Keratinocyte (primary cell): ENCODE data around the gene MIS18BP1. TPM values are rescaled to one million over a fixed set of nuclear protein-coding genes. Genes with fewer than 3 reads are reported as not detected.

Experiments used
- DNase-seq: peaks from one replicate; pipeline ENCODE4 v3.0.0-alpha.2; 2011; ENCODE audit warnings: low read depth, missing footprints, low spot score
- FAIRE-seq: peaks from 2 replicates; lab custom pipeline; 2011; peaks lifted over from hg19 to GRCh38; lab: Jason Lieb, UNC
- H2AFZ ChIP-seq: 2 replicates; pipeline ENCODE4 v1.6.0; 2012; ENCODE audit warnings: low read length, control low read depth, inconsistent platforms; ENCODE audit not compliant: control insufficient read depth
- H3K27ac ChIP-seq: 2 replicates; pipeline ENCODE4 v1.5.1; 2011; ENCODE audit warnings: low read length; ENCODE audit not compliant: control insufficient read depth, insufficient read depth
- H3K27me3 ChIP-seq: 3 replicates; pipeline ENCODE4 v1.6.0; 2011; ENCODE audit warnings: low read length; ENCODE audit not compliant: control insufficient read depth, insufficient read depth; ENCODE audit errors: extremely low read depth
- H3K36me3 ChIP-seq, 2 experiments: 2 replicates in 1 of 2; 3 replicates in 1 of 2; pipeline ENCODE4 v1.5.1; 2011; ENCODE audit warnings: low read length in 2 of 2, mild to moderate bottlenecking in 1 of 2; ENCODE audit not compliant: control insufficient read depth in 2 of 2, insufficient read depth in 2 of 2; ENCODE audit errors: extremely low read depth in 1 of 2
- H3K4me1 ChIP-seq: 3 replicates; pipeline ENCODE4 v1.5.1; 2011; ENCODE audit warnings: low read length; ENCODE audit not compliant: control insufficient read depth, insufficient read depth; ENCODE audit errors: extremely low read depth
- H3K4me2 ChIP-seq: 3 replicates; pipeline ENCODE4 v1.6.0; 2011; ENCODE audit warnings: low read depth, low read length; ENCODE audit not compliant: control insufficient read depth, insufficient read depth; ENCODE audit errors: extremely low read depth
- H3K4me3 ChIP-seq, 3 experiments: fragments of 200-600 bp in 1 of 3; sonication (generic) in 1 of 3; 2 replicates in 2 of 3; 3 replicates in 1 of 3; pipeline ENCODE4 v1.5.1; 2011 to 2016; ENCODE audit warnings: low read length in 3 of 3, mild to moderate bottlenecking in 3 of 3, control low read depth in 2 of 3, inconsistent platforms in 1 of 3, low read depth in 1 of 3, mixed read lengths in 1 of 3, mixed run types in 1 of 3, moderate library complexity in 1 of 3; ENCODE audit not compliant: control insufficient read depth in 2 of 3, insufficient read depth in 2 of 3; ENCODE audit errors: extremely low read depth in 1 of 3
- H3K79me2 ChIP-seq: 2 replicates; pipeline ENCODE4 v1.6.0; 2012; ENCODE audit warnings: low read length; ENCODE audit not compliant: control insufficient read depth, insufficient read depth
- H3K9ac ChIP-seq: 3 replicates; pipeline ENCODE4 v1.6.0; 2011; ENCODE audit warnings: low read length; ENCODE audit not compliant: control insufficient read depth, insufficient read depth; ENCODE audit errors: extremely low read depth
- H3K9me1 ChIP-seq: 3 replicates; pipeline ENCODE4 v1.6.0; 2011; ENCODE audit warnings: low read length; ENCODE audit not compliant: control insufficient read depth, insufficient read depth; ENCODE audit errors: extremely low read depth
- H3K9me3 ChIP-seq: 2 replicates; pipeline ENCODE4 v1.5.1; 2012; ENCODE audit warnings: low read depth, low read length; ENCODE audit not compliant: control insufficient read depth
- H4K20me1 ChIP-seq: 3 replicates; pipeline ENCODE4 v1.6.0; 2011; ENCODE audit warnings: low read length; ENCODE audit not compliant: control insufficient read depth, insufficient read depth; ENCODE audit errors: extremely low read depth
- EZH2 ChIP-seq: IDR thresholded peaks from one replicate; pipeline ENCODE4 v1.6.1; 2012; ENCODE audit warnings: inconsistent platforms, mild to moderate bottlenecking, low read length, moderate library complexity
- dilution Hi-C: fragments of 300-500 bp; cut with MboI; formaldehyde crosslinking; loops from one replicate; pipeline ENCODE4 v1.7.0; 2020; ENCODE audit warnings: low sequenced_read_pairs; ENCODE audit not compliant: extremely low pct_ligation_motif_present
- polyA plus RNA-seq, 5 experiments: library from polyadenylated mRNA; depleted of rRNA in 3 of 5; stranded (reverse) in 3 of 5; stranded (forward) in 1 of 5; unstranded in 1 of 5; fragments of >200 nt; gene quantifications; 1 replicate in 1 of 5; 2 replicates in 3 of 5; 3 replicates in 1 of 5; pipeline versions ENCODE4 v1.2.1 to v1.2.3, GENCODE V29; 2011 to 2012; ENCODE audit warnings: missing spikeins in 2 of 5, low read depth in 1 of 5, low replicate concordance in 1 of 5
- TF ChIP-seq, protein P1 (sequence below), 3 experiments: IDR thresholded peaks in 1 of 3; conservative IDR thresholded peaks in 1 of 3; optimal IDR thresholded peaks in 1 of 3; 2 replicates in 2 of 3; 3 replicates in 1 of 3; pipeline versions ENCODE3 to v1.5.1; 2011; ENCODE audit warnings: low read length in 3 of 3, mild to moderate bottlenecking in 3 of 3, moderate library complexity in 2 of 3, control low read depth in 1 of 3, inconsistent platforms in 1 of 3; ENCODE audit not compliant: insufficient read depth in 2 of 3; ENCODE audit errors: extremely low read depth in 1 of 3

Gene MIS18BP1
- polyA plus RNA-seq, 1 donor (not counting 4 experiments of a cell fraction or from before 2014, with no cell fraction given) = 20.2 TPM

DNA sequence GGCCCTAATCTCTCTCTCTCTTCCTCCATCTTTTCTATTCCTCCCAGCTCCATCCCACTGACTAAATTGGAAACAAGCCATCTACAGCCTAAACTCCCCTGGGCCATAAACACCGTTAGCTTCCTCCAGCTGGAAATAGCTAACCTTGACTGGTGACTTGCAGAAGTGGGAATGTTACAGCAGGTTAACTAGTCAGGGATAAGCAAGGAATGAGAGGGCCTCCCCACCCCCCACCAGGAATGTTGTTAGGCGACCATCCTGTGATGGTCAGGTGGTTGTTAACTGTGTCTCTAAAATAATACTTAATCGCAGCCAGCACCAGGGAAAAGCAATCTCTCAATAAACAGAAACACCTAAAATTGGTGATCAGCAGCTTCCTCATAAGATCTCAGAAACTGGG is 40.8 kb downstream of the MIS18BP1 start:
- H3K36me3 ChIP-seq = peaks cover 2 to 8% of the 10 kb centered on the region in 2 experiments
- no peak overlapping the region for H3K4me3 ChIP-seq
- no peak for FAIRE-seq

DNA sequence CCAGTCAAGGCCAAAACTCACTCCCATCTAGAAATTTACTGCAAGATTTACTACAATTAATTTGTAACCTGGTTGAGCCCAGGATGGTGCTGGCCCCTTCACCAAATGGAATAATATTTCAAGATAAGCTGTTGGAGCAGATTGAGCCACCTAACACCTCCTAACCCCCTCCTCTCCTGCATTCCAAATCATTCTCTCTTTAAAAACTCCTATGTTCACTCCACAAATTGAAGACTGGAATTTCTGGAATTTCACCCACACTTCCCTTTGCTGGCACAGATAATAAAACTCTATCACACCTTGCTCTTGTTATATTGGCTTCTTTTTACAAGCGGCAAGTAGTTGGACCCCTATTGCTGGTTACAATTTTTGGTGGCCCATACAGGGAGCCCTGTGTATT is 41.7 kb downstream of the MIS18BP1 start:
- H3K4me3 ChIP-seq = no peak overlapping the region
- no peaks in the 10 kb centered on the region for H3K9me1 ChIP-seq
- no peak overlapping the region for H2AFZ ChIP-seq
- TF ChIP-seq, protein P1, sequence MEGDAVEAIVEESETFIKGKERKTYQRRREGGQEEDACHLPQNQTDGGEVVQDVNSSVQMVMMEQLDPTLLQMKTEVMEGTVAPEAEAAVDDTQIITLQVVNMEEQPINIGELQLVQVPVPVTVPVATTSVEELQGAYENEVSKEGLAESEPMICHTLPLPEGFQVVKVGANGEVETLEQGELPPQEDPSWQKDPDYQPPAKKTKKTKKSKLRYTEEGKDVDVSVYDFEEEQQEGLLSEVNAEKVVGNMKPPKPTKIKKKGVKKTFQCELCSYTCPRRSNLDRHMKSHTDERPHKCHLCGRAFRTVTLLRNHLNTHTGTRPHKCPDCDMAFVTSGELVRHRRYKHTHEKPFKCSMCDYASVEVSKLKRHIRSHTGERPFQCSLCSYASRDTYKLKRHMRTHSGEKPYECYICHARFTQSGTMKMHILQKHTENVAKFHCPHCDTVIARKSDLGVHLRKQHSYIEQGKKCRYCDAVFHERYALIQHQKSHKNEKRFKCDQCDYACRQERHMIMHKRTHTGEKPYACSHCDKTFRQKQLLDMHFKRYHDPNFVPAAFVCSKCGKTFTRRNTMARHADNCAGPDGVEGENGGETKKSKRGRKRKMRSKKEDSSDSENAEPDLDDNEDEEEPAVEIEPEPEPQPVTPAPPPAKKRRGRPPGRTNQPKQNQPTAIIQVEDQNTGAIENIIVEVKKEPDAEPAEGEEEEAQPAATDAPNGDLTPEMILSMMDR (optimal IDR thresholded peaks at IDR 0.05 in 1 of 3, IDR thresholded peaks at IDR 0.05 in 1 of 3, conservative IDR thresholded peaks at IDR 0.05 in 1 of 3; ENCODE audit: extremely low read depth in 1 of 3, insufficient read depth in 2 of 3, low read length in 3 of 3) = no peak
- no peak for TF ChIP-seq EZH2
- DNase-seq (no peak), FAIRE-seq (no peak)
- no peaks in the 10 kb centered on the region for H3K79me2 ChIP-seq
- dilution Hi-C loops = no loop called here
- no peak overlapping the region for H3K27ac ChIP-seq
- H3K27me3 ChIP-seq = no peaks in the 10 kb centered on the region
- H3K36me3 ChIP-seq = peaks cover 2 to 3% of the 10 kb centered on the region in 2 experiments
- H3K4me1 ChIP-seq = no peaks in the 10 kb centered on the region
- H3K9ac ChIP-seq = no peak overlapping the region
- no peak overlapping the region for H3K4me2 ChIP-seq
- no peaks in the 10 kb centered on the region for H4K20me1 ChIP-seq
- no peaks in the 10 kb centered on the region for H3K9me3 ChIP-seq

More for the DNA sequence above, 40.8 kb downstream of the MIS18BP1 start:
- dilution Hi-C loops = no loop called here
- Histone ChIP-seq H3K9ac (no peak overlapping the region), H3K9me3 (no peaks in the 10 kb centered on the region), H3K27me3 (no peaks in the 10 kb centered on the region), H3K27ac (no peak overlapping the region), H2AFZ (no peak overlapping the region), H4K20me1 (no peaks in the 10 kb centered on the region), H3K9me1 (no peaks in the 10 kb centered on the region), H3K4me1 (no peaks in the 10 kb centered on the region), H3K4me2 (no peak overlapping the region), H3K79me2 (no peaks in the 10 kb centered on the region)
- TF ChIP-seq EZH2 = no peak
- TF ChIP-seq, protein P1 (optimal IDR thresholded peaks at IDR 0.05 in 1 of 3, IDR thresholded peaks at IDR 0.05 in 1 of 3, conservative IDR thresholded peaks at IDR 0.05 in 1 of 3; ENCODE audit: extremely low read depth in 1 of 3, insufficient read depth in 2 of 3, low read length in 3 of 3) = no peak
- DNase-seq = no peak
